Stimulated activated CD8-positive, alpha-beta memory T cell treated with anti-CD3 and anti-CD28 coated beads, Interleukin-15, amount 100 ng/mL, for 24 hours (primary cell): Measurements from ENCODE around the gene POLR1A.

Source experiments
- DNase-seq: peaks from one replicate; pipeline ENCODE4 v3.0.0-alpha.2; 2020; ENCODE audit warnings: low read depth

Gene POLR1A

GRCh38 chr2:86064006-86064405 lies 41.7 kb downstream of the POLR1A start:
- DNase-seq, result no peak

- no peak for DNase-seq
Measured at GRCh38 chr2:86062043-86062442, 43.6 kb downstream of the POLR1A start.

GRCh38 chr2:86056590-86057331 lies 48.9 kb downstream of the POLR1A start:
- DNase-seq, result no peak

DNA sequence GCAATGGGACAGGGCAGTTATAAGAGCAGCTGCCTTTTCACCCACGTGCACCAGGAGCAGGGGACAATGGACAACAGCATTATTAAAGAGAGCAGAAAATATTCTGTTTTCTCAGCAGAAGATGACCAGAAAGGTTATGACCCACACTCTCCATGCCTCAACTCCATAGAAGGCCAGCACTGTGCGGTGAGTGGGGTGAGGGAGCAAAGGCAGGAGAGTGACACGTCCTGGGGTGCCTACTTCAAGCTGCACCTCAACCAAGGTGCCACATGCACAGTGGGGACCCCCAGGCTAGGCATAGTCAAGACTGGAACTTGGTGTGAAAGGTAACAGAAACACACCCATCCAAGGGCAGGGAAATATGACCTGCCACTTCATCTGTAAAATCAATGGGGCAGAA lies 50.4 kb downstream of the POLR1A start:
- DNase-seq, result no peak

- no peak for DNase-seq
Measured at GRCh38 chr2:86054535-86055082, 51.1 kb downstream of the POLR1A start.

GRCh38 chr2:86053166-86053565 lies 52.5 kb downstream of the POLR1A start:
- DNase-seq, result no peak

DNA sequence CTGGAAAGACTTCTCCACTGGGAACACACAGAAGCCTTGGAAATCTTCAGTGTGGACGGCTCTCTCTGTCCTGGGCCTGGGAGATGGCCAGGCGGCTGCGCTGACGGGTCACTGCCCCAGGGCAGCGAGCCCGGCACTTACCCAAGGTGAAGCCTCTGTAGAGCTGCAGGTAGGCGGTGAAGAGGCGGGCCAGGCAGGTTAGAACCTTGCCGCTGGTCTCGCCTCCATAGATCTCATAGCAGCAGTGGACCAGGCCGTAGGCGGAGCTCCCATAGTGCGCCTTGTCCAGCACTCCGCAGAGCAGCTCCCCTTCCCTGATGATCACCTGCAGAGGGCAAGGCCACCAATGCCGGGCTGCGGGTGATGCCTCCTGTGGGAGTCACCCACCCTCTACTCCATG lies 53.0 kb downstream of the POLR1A start:
- no peak for DNase-seq

GRCh38 chr2:86052265-86052664 lies 53.4 kb downstream of the POLR1A start:
- no peak for DNase-seq

GRCh38 chr2:86050301-86050700 lies 55.4 kb downstream of the POLR1A start:
- no peak for DNase-seq

DNA sequence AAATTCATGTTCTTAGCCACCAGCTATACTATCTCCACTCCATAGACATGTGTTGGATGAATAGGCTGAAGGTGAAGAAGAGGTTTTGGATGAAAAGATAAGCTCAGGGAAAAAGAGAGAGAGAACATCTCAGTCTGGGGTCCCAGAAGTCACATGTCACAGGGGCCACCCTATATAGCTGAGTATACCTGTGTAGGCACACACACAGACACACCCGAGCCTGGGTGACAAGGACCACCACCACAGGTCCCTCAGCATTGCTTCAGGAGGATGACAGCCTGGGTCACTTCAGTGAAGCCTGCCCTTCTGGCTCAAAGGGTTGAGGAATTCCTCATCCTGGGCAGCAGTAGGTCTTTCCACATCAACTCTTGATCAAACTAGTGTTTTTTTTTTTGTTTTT lies 56.2 kb downstream of the POLR1A start:
- no peak for DNase-seq

DNA sequence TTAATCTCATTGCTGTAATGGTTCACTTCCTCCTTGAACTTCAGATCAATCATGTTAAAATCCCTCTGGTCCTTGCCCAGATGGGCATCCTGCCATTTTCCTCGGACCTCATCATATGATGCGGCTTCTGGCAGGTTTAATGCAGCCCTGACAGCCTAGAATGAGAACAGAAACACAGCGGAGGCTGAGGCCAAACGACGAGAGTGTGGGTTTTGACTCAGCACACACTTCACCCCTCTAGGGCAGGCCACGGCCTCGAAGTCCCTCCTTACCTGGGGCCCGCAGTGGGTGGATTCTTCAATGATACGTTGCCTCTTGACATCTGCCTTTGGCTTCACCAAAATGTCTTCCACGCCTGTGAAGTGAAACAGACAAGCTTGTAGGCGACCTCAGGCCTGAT lies 56.8 kb downstream of the POLR1A start:
- no peak for DNase-seq

DNA sequence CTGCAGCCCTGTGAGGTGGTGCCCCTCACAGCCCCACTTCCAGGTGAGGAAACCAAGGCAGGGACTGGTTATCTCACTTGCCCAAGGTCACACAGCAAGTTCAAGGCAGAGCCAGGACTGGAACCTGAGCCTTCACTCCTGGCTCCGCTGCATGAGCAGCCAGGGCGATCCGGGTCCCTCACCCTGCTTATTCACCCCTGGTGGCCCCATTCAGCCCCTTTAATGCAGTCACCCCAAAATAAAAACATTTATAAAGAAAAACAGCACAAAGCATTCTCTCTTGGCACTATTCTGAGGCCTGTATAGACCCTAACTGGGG lies 57.3 kb downstream of the POLR1A start:
- no peak for DNase-seq

GRCh38 chr2:86047575-86048382 lies 57.9 kb downstream of the POLR1A start:
- DNase-seq, result no peak

GRCh38 chr2:86045541-86045940 lies 60.1 kb downstream of the POLR1A start:
- DNase-seq, result no peak

DNA sequence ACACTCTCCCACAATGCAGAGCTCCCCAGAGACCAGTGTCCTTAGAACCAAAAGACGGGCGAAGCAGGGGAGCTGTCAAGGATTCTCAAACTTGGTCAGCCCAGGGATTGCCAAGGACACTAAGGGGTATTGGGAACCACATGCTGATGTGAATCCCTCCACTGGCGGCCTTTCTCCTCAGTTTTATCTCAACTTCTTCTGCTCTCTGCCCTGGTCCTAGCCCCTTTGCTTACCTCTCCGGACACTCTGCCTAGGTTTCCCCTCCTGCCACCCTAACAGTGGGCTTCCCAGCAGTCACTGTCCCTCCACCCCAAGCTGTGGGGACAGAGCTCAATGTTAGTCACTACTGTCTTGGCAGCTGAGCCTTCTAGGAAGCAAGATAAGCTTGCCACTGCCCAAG lies 61.1 kb downstream of the POLR1A start:
- no peak for DNase-seq

GRCh38 chr2:86044045-86044444 lies 61.6 kb downstream of the POLR1A start:
- no peak for DNase-seq

DNA sequence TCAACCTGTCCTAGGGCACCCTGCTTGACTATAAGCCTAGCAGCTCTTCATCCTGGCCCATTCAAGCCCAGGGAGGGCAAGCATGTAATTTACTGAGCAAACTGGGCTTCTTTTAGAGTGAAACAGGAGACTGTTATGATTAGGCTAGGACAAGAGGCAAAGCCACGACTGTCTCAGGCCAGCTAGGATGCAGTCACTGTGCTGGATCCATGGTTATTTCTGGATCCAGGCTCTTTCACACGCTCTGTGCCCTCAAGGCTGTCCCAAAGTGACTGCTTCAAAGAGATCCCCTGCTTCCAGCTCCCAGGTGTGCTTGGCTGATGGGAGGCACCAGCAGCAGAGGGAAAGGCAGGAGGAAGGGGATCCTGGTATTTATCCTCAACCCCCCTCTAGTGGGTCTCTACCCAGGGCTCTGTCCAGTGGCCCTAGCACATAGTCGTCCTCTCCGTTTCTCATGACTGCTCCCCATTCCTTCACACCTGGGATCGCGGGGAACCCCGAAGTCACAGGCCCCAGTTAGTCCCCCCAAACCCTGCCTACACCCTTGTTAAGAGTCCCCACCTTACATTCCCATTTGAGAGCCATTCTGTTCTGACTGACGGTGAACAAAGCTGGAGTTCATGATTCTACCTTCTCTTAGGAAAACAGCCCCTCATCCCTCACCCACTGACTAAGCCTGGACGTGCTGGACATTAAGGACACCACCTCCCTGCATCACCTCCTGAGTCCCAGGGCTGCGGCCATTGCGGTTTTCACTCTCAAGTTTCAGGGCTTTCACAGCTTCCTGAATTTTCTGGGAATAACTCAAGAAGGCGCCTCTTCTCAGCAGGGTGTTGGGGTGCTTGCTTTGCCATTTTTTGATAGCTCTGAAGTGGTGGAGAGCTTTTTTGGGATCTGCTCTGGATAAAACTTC lies 63.2 kb downstream of the POLR1A start:
- DNase-seq, result no peak

GRCh38 chr2:86039963-86040655 lies 65.6 kb downstream of the POLR1A start:
- DNase-seq, result no peak

DNA sequence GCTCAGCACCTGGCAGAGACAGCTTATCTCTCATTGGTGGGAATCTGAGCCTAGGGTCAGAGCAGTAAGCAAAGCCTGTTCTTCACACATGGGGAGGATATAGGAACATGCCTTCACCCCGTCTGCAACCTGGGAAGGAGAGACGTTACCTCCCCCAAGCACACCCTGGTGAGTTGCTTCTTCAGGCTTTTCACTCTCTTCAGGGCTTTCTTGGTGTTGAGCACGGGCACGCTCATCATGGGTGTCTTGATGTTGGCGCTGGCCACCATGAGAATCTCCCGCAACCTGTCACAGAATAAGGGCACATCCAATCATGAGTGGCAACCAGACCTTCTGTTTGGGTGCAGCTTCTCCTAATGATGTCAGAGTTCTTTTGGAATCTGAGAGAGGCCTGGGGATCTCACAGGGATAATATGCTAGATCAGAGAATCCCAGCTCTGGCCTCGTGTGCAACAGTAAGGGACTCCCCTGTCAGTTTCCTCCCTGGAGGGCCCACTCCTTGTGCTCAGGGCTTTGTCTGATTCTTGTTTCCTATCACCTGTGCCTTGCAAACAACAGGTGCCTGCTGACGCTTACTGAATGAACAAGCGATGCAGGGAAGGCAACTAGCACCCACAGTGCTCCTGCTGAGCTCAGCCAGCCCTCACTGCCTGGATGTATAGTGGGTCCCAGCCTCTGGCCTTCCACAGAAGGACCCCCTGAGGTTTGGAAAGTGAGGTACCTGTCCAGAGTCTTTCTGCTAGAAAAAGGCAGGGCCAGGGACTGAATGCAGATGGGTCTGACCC lies 66.3 kb downstream of the POLR1A start:
- DNase-seq, result no peak

- DNase-seq, result peak; percentile 9
Measured at GRCh38 chr2:86038291-86039081, 67.2 kb downstream of the POLR1A start.
